HG03558 (cell line): ENCODE data around the gene CDKN2C.
"Not testable (repeated sequence)": the region's sequence is repeated elsewhere in the genome, so short reads cannot be mapped to it uniquely, and the experiment has no call there.

Source experiments
- ATAC-seq: cut with Tn5 transposase; IDR thresholded peaks from one replicate; pipeline ENCODE4 v1.9.1; 2021; ENCODE audit warnings: moderate number of reproducible peaks; ENCODE audit not compliant: unreplicated experiment; ENCODE audit errors: extremely low read depth

CDKN2C gene

DNA sequence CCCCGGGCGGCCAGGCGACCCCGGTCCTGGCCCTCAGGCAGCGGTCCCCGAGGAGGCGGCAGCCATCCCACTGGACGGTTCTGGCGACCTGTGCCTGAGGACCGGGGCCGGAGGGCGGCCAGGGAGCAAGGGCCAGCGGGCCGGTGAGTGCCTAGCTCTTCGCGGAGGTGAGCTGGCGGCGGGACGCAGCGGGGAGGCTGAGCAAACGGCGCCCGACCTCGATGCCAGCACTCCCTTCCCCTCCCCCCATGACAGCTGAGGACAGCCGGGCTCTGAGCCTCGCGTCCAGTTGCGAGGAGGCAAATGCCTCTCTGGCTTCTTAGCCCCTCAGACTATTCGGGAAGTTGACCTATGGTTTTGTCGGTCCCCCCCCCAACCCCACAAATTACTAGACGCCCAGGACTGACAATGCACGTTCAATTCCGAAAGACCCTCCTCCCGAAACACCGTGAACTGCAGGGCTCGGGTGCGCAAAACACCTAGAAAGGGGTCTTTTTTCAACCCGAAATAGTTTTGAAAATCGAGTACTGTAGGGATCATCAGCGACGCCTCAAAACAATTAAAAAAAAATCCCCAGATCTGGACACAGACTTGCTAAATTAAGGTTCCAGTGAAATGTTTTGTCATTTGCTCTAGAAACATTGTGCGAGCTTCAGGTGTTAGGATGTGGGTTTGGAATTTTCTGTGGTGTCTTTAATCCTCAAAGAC is 8.3 kb downstream of the CDKN2C start:
- ATAC-seq, result no peak

DNA sequence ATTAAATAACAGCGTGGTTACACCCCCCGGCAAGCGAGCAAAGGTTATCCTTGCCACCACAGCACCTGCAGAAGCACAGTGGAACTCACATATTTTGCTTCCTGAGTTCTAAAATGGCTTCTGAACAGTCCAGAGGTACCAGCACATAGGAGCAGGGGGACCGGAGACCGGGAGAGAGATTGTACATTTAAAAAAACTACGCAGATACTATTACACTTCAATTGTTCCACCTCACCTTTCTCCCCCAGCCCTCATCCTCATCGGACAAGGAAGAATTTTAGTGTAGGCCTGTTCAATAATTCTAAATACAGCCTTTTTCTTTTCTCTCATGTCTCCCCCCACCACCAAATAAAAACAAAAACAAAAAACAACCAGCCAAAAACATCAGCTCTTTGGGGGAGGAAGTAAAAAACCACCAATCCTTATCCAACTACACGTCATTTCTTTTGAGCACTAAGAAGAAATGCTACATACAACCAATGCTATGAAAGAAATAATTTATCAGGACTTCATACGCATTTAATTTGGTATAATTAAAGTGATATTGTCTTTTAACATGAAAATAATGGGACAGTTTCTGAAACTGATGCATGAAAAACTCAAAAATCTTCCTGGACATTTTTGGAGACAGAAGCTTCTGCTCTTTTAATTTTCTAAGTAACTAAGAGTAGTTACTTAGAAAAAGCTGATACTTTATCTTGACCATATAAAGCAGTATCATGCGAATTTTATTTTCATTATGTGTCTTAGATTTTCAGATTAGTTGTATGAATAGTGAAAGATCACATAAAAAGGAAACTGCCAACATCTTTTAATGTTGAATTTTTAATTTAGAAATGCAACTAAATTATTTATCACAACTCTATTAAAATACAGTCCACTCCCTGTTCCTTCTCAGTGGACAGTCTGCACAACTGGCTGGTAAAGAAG is 9.1 kb downstream of the CDKN2C start:
- ATAC-seq, result no peak

DNA sequence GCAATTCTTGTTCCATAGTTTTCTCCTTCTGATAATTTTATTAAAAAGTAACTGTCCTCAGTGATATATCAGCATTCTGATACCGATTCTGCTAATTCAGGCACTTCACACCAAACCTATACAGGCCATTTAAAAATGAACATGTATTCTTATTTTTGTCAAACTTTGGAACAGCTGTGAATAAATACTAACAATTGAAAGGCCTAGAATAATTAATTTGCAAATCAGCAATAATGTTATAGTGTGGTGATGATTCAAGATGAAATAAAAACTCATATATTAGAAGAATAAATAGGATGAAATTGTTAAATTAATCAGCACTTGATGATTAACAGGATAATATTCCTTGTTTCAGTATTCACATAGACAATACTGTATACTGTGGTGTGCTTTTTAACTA is 9.9 kb downstream of the CDKN2C start:
- ATAC-seq, result no peak

DNA sequence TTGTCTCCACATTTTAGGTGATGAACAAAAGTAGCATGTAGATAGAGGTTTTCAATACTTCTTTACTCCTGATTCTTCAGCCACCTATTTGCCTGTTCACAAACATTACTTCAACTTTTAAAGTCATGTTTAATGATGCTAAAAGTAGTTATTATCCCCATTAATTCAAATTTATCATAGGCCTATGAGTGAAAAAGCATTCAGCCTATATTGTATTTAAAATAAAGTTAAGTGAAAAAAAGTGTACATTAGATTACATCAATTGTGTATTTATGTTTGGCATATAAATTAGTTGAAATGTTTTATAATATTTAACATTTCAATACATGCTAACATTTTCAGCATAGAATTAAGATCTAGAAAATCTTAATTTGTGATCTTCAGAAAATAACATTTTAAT is 10.5 kb downstream of the CDKN2C start:
- no peak for ATAC-seq

DNA sequence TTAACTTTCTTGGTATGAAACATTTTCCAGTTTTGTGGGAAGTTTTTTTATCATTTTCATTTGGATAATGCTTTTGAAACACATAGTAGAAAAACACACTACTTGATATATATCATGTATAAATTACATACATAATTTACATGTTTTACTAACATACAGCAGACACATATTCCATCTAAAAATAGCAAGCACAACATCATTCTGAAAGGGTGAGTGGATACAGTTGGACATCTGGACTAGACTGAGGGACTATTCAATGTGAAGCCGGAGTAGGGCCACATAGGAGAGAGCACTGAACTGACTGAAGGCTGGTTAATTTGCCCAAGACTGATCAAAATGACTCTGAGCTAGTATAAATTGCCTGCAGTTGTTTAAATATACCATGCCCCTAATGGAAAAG is 11.7 kb downstream of the CDKN2C start:
- no peak for ATAC-seq

DNA sequence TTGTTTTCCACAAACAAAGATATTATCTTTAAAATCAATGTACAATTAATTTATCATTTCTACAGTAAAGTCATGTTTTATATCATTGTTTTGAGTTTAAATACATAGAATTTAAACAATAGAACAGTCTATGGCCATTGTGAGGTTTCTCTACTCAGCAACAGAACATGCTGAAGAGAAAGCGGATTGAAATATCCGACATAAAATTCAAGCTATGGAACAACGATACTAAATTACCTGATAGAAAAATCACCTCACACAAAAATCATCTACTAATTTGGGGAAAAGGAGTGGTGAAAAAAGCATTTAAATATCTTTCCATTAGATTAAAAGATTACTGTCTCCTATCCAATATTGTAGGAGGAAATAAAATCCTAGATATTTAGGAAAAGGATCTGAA is 12.6 kb downstream of the CDKN2C start:
- no peak for ATAC-seq

DNA sequence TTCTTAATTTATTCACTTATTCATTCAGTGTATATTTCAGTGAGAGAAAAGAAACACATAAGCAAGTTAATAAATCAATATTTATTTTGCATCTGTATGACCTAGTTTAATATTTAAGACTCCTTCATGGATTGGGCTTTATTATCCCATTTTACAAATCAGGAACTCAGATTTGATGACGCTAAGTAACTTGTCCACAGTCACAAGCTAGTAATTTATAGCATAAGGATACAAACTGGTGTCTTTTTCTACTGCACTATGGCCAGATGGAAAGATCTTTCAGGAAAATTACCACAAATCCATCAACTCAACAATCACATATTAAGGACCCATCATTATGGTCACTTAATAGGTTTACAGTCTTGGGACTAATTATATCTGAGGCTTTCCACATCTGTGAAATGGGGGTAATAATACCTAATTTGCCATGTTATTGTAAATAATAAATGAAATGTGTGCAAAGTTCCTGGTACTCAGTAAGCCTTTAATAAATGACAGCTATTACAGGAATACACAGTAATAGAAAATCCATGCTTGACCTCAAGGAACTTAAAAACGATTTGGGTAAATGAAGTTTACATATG is 13.3 kb downstream of the CDKN2C start:
- no peak for ATAC-seq

DNA sequence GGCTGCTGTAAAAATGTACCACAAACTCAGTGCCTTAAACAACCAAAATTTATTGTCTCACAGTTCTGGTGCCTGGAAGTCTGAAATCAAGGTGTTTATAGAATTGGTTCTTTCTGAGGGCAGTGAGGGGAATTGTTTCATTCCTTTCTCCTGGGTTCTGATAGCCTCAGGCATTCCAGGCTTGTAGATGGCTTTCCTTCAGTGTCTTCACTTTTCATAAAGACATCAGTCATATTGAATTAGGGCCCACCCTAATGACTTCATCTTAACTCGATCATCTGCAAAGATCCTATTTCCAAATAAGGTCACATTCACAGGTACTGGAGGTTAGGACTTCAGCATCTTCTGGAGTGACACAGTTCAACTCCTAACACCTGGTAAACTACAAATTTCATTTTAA is 15.0 kb downstream of the CDKN2C start:
- ATAC-seq, result no peak

DNA sequence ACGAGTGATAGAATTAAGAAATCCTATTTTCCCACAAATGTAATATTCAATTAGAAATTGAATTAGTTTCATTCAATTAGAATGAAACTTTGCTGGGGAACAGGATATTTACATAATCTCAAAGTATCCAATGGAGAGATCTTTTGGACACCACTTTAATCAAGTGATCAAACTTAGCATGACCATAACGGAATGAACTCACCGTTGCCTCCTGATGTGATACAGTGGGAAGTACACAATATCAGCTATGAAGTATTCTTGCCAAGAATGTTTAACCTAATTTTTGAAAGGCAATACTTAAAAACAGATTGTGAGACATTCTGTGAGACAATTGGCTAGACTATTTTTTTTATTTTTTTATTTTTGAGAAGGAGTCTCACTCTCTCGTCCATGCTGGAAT is 16.6 kb downstream of the CDKN2C start:
- no peak for ATAC-seq

DNA sequence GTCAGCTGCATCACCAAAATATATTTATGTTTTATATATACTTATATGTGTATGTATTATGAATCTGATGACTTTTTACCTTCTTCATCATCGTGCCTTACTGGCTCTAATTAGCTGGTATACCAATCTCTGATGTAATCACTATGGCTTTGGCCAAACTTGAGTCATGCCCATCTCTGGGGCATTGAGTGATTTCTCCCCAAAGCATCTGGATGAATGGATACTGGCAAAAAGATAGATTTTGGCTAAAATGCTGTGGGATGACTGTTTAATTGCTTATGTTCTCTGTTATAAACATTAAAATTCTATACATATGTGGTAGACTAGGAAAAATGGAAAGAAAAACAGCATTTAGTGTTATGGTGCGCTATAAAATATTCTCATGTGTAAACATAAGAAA is 19.6 kb downstream of the CDKN2C start:
- ATAC-seq, result no peak

DNA sequence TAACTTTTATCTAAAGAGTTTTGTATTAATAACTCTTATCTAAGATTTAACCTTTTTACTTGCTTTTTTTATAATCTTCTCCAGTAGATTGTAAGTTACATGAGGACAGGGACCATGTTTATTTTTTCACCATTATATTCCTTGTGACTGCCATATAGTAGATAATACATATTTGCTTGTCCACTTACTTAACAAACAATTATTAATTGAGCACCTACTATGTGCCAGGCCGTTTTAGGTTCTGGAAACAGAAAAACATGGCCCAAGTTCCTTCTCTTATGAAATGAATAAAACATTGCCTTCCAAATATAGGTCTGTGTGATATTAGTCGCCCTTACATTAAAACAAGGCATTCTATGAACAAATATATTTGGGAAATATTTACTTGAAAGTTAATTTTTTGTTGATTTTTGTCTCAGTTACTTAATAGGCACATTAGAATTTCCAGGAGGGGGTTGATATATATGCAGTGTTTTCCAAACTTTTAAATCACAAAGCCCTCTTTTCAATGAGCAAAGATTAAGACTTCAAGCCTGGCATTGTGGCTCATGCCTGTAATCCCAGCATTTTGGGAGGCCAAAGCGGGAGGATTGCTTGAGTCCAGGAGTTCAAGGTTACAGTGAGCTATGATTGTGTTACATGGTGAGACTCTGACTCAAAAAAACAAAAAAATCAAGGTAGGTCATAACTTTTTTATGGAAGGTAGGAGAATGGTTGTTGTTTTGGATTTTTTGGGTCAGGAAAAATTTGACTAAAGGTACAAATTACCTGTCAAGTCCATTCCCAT is 22.7 kb downstream of the CDKN2C start:
- ATAC-seq, result no peak

DNA sequence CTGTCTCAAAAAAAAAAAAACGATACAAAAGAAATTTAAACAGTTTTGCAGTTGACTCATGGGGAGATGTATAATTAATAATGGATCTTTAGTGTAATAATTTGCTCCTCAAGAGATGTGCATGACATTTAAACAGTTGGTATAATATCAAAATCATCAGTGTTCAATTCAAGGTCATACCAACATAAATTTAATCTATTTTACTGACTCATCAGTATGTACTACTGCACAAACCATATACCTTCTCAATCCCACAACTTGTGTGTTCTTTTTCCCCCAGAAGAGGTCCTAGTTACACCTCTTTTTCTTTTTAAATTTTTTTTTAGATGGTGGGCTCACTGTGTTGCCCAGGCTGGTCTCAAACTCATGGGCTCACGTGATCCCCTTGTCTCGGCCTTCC is 23.6 kb downstream of the CDKN2C start:
- no peak for ATAC-seq

DNA sequence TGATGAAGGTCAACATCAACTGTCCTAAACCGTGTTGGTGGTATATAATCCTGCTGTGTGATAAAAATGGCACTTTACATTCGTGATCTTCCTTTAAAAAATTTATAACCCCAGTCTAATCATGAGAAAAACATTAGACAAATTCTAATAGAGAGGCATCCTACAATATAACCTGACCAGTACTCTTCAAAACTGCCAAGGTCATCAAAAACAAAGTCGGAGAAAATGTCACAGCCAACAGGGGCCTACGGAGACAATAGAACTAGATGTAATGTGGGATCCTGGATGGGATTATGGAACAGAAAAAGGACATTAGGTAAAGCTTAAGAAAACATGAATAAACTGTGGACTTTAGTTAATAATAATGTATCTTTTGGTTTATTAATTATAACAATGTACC is 25.0 kb downstream of the CDKN2C start:
- ATAC-seq, result no peak

DNA sequence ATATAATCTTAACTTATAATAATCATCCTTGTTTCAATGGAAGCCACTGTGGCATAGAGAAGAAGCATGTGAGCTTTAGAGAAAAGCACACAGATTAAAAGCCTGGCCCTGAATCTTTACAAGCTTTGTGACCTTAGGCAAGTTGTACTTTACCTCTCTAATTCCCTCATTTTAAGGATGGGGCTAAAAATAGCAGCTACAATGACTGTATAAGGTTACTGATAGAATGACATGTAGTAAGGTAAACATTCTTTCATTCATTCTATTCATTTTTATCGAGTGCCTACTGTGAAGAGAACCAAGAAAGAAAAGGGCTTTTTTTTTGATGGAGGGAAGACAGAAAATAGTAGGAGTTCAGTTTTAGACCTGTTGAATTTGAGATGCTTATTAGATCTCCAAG is 25.6 kb downstream of the CDKN2C start:
- ATAC-seq, result no peak

DNA sequence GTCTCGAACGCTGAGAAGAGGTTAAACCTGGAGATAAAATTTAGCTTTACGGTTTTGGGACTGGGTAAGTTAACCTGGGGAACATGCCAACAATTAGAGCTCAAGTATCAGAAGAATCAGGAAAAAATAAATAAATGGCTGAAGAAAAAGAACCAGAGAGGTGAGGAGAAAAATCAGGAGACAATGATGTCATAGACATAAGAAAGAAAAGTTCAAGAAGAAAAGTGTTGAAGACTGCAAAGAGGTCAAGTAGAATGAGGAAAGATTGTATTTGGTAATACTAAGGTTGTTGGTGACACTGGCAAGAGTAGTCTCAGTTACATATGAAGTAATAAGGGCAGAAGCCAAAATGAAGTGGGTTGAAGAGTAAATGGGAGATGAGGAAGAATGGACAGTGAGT is 26.0 kb downstream of the CDKN2C start:
- ATAC-seq, result no peak

DNA sequence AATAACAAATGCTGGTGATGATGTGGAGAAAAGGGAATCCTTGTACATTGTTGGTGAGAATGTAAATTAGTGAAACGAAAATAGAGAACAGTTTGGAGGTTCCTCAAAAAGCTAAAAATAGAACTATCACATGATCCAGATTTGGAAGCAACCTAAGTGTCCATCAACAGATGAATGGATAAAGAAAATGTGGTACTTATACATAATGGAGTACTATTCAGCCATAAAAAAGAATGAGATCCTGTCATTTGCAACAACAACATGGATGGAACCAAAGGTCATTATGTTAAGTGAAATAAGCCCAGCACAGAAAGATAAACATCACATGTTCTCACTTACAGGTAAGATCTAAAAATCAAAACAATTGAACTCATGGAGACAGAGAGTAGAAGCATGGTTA is 29.3 kb downstream of the CDKN2C start:
- ATAC-seq, result not testable (repeated sequence)

DNA sequence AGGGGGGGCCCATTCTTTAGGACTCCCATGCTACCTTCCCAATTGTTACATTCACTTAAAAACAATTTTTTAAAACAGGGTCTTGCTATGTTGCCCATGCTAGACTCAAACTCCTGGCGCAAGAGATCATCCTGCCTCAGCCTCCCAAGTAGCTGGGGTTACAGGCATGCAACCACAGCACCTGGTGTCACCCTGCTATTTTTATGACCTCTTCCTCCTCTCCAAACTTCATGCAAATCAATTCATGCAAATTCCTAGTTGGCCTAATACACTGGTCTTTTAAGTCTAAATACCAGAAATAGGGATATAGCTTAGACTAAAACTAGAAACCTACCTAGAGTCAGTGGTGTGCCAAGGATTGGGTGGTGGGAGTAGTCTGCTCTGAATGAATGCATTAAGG is 30.1 kb downstream of the CDKN2C start:
- ATAC-seq, result peak; percentile 52

DNA sequence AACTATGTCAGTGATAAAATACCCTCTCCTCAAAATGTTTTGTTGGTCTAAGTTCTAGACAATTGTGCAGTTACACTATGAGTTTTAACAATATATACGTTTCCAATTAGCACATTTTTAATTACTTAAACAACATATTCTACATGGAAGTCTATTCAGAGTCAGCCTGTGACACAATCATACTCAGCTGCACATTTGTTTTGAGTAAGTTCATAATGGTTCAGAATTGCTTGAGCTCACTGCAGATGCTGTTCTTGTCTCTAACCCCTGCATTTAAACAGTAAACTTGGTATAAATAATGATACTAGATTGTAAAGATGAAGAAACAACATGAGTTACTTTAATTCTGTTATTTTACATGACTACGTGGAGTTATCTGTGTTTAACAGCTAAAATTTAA is 30.6 kb downstream of the CDKN2C start:
- ATAC-seq, result no peak

DNA sequence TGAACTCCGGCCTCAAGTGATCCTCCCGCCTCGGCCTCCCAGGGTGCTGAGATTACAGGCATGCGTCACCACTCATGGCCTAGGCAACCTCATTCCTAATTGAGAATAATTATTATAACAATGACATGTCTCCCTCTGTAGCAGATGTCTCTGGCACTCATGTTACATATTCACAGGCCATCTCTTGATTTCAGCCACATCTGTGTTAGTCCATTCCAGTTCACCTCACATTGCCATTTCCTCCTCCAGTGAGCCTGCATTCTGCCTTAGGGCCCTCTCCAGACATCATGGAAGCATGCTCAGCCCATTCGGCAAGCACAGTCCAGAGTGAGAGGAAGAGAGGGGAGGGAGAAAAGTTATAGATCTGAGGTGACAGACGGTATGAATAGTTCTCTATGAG is 32.5 kb downstream of the CDKN2C start:
- ATAC-seq, result no peak

DNA sequence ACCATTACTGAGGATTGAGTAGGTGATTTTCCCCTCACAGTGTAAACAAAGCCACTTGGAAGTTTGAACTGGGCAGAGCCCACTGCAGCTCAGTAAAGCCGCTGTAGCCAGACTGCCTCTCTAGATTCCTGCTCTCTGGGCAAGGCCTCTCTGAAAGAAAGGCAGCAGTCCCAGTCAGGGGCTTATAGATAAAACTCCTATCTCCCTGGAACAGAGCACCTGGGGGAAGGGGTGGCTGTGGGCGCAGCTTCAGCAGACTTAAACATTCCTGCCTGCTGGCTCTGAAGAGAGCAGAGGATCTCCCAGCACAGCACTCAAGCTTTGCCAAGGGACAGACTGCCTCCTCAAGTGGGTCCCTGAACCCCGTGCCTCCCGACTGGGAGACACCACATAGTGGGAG is 35.5 kb downstream of the CDKN2C start:
- ATAC-seq, result not testable (repeated sequence)

DNA sequence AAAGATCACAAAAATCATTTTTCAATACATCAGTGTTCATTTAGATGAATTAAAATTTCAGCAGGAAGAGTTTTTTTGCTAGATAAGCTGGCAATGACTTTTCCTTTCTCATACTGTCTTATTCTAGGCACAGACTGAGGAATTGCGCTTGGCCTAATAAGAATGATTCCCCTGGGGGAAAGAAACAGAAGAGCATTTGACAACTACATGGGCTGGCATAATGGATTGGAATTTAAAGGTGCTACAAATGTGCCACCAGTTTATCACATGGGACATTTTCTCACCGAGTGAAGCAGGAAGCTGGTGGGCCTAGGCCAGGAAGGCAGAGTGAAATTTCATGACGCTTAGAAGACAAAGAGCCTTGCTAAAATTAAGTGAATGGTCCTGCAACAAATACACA is 39.3 kb downstream of the CDKN2C start:
- ATAC-seq, result no peak
